GM12874 (cell line): ENCODE measurements around the gene NR3C1.

Experiments
- CTCF ChIP-seq: IDR thresholded peaks from 2 replicates; pipeline ENCODE4 v1.5.1; 2011; ENCODE audit warnings: low read depth, mild to moderate bottlenecking, control low read depth, low read length, moderate library complexity; ENCODE audit not compliant: insufficient read depth

NR3C1 gene

GRCh38 chr5:143345671-143346440, 57.6 kb downstream of the NR3C1 start:
- no peak for TF ChIP-seq CTCF

- no peak for TF ChIP-seq CTCF
These were observed 60.4 kb downstream of the NR3C1 start for GRCh38 chr5:143343042-143343441.

GRCh38 chr5:143342607-143343006, 60.9 kb downstream of the NR3C1 start:
- TF ChIP-seq CTCF: no peak

- TF ChIP-seq CTCF: no peak
These were observed 61.5 kb downstream of the NR3C1 start for GRCh38 chr5:143341807-143342570.

GRCh38 chr5:143340891-143341685, 62.4 kb downstream of the NR3C1 start:
- no peak for TF ChIP-seq CTCF

- no peak for TF ChIP-seq CTCF
These were observed 64.7 kb downstream of the NR3C1 start for GRCh38 chr5:143338658-143339366.
